Superior temporal gyrus (tissue), 1 donor: ENCODE results near the gene CXXC1.
"Not testable (repeated sequence)": the region's sequence is repeated elsewhere in the genome, so short reads cannot be mapped to it uniquely, and the experiment has no call there.

ENCODE experiments used
- DNase-seq: peaks from one replicate; pipeline ENCODE4 v3.0.0-alpha.2; 2016; ENCODE audit errors: extremely low spot score

CXXC1 gene

GRCh38 chr18:50297621-50298442, 10.3 kb upstream of the CXXC1 start:
- peak; percentile 77 for DNase-seq

GRCh38 chr18:50293039-50293438, 5.5 kb upstream of the CXXC1 start:
- DNase-seq: no peak

- DNase-seq: no peak
These were observed 1.6 kb upstream of the CXXC1 start for GRCh38 chr18:50289108-50289443.

GRCh38 chr18:50288348-50289107, 1.0 kb upstream of the CXXC1 start:
- DNase-seq: not testable (repeated sequence)

GRCh38 chr18:50287028-50287440, 458 bp downstream of the CXXC1 start:
- peak; percentile 53 for DNase-seq

GRCh38 chr18:50286391-50287027, 983 bp downstream of the CXXC1 start:
- DNase-seq: no peak

GRCh38 chr18:50285631-50286321, 1.7 kb downstream of the CXXC1 start:
- DNase-seq: no peak

- no peak for DNase-seq
These were observed 2.4 kb downstream of the CXXC1 start for GRCh38 chr18:50285071-50285470.

- no peak for DNase-seq
These were observed 3.1 kb downstream of the CXXC1 start for GRCh38 chr18:50284255-50284885.

- DNase-seq: no peak
These were observed 3.9 kb downstream of the CXXC1 start for GRCh38 chr18:50283469-50284209.

- DNase-seq: no peak
These were observed 4.8 kb downstream of the CXXC1 start for GRCh38 chr18:50282521-50283335.

- DNase-seq: no peak
These were observed 5.4 kb downstream of the CXXC1 start for GRCh38 chr18:50281972-50282520.

GRCh38 chr18:50281295-50281971, 6.1 kb downstream of the CXXC1 start, which contains the start of gene MBD1:
Gene MBD1, minus strand, starts transcription at chr18:50281523. Its CDS starts 1,531 bp downstream, at chr18:50279992.
- DNase-seq: peak; percentile 98

GRCh38 chr18:50280707-50281294, 6.7 kb downstream of the CXXC1 start:
- no peak for DNase-seq

- DNase-seq: no peak
These were observed 7.7 kb downstream of the CXXC1 start for GRCh38 chr18:50279752-50280151.

- DNase-seq: no peak
These were observed 9.6 kb downstream of the CXXC1 start for GRCh38 chr18:50277942-50278341.

GRCh38 chr18:50276452-50276851, 11.0 kb downstream of the CXXC1 start:
- DNase-seq: no peak

- no peak for DNase-seq
These were observed 11.9 kb downstream of the CXXC1 start for GRCh38 chr18:50275503-50276036.
